Uterine smooth muscle cell (primary cell): Measurements from ENCODE around the gene RTEL1. TPM values are rescaled to one million over a fixed set of nuclear protein-coding genes. Genes with fewer than 3 reads are reported as not detected.

Experiments used
- total RNA-seq: library from RNA; depleted of rRNA; stranded (reverse); fragments of >200 nt; gene quantifications from 2 replicates; pipeline ENCODE4 v1.2.3, GENCODE V29; 2014

RTEL1 gene, protein sequence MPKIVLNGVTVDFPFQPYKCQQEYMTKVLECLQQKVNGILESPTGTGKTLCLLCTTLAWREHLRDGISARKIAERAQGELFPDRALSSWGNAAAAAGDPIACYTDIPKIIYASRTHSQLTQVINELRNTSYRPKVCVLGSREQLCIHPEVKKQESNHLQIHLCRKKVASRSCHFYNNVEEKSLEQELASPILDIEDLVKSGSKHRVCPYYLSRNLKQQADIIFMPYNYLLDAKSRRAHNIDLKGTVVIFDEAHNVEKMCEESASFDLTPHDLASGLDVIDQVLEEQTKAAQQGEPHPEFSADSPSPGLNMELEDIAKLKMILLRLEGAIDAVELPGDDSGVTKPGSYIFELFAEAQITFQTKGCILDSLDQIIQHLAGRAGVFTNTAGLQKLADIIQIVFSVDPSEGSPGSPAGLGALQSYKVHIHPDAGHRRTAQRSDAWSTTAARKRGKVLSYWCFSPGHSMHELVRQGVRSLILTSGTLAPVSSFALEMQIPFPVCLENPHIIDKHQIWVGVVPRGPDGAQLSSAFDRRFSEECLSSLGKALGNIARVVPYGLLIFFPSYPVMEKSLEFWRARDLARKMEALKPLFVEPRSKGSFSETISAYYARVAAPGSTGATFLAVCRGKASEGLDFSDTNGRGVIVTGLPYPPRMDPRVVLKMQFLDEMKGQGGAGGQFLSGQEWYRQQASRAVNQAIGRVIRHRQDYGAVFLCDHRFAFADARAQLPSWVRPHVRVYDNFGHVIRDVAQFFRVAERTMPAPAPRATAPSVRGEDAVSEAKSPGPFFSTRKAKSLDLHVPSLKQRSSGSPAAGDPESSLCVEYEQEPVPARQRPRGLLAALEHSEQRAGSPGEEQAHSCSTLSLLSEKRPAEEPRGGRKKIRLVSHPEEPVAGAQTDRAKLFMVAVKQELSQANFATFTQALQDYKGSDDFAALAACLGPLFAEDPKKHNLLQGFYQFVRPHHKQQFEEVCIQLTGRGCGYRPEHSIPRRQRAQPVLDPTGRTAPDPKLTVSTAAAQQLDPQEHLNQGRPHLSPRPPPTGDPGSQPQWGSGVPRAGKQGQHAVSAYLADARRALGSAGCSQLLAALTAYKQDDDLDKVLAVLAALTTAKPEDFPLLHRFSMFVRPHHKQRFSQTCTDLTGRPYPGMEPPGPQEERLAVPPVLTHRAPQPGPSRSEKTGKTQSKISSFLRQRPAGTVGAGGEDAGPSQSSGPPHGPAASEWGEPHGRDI (N-terminal part only)
- 15.9 and 31.5 TPM in 2 replicates for total RNA-seq

GRCh38 chr20:63657937-63658748 lies at the start of gene RTEL1:
RTEL1 (plus strand) TSS chr20:63658312; CDS start chr20:63659403, 1,091 bp downstream.

DNA sequence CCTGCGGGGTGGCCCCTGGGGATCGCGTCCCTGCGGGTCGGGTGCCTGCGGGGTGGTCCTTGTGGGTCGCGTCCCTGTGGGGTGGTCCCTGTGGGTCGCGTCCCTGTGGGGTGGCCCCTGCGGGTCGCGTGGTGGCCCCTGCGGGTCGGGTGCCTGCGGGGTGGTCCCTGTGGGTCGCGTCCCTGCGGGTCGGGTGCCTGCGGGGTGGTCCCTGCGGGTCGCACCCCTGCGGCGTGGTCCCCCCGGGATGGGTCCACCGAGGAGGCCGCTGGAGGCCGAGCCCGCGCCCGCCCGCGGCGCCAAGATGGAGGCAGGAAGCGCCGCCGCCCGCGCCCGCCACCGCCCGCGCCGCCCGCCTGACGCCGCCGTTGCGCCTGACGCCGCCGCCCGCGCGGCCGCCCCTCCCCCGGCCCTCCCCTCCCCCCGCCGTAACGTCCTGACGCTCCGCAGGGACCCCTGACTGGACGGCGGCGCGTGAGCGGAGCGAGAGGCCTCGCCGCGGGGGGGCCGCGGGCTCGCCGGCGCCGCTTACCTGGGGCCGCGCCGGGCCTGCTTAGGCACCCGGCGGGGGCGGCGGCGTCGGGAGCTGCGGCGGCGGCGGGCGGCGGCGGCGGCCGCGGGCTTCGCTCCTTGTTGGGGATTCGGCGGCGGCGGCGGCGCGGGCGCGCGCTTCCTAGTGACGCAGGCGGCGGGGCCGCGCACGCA lies 31.5 kb upstream of the RTEL1 start, which contains the start of gene GMEB2:
Gene GMEB2 (minus strand): TSS at position 678 of the 705 bp plus-strand sequence. CDS start 7,704 bp downstream, outside the sequence.

GRCh38 chr20:63653041-63653973 lies 4.8 kb upstream of the RTEL1 start, which contains the start of gene STMN3:
STMN3 (minus strand) TSS chr20:63653424; CDS start chr20:63653345, 79 bp downstream.

DNA sequence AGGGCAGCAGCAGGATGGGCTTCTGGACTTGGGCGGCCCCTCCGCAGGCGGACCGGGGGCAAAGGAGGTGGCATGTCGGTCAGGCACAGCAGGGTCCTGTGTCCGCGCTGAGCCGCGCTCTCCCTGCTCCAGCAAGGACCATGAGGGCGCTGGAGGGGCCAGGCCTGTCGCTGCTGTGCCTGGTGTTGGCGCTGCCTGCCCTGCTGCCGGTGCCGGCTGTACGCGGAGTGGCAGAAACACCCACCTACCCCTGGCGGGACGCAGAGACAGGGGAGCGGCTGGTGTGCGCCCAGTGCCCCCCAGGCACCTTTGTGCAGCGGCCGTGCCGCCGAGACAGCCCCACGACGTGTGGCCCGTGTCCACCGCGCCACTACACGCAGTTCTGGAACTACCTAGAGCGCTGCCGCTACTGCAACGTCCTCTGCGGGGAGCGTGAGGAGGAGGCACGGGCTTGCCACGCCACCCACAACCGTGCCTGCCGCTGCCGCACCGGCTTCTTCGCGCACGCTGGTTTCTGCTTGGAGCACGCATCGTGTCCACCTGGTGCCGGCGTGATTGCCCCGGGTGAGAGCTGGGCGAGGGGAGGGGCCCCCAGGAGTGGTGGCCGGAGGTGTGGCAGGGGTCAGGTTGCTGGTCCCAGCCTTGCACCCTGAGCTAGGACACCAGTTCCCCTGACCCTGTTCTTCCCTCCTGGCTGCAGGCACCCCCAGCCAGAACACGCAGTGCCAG lies 38.7 kb downstream of the RTEL1 start, which contains the start of gene TNFRSF6B:
Gene TNFRSF6B (plus strand): TSS at position 25 of the 729 bp plus-strand sequence. CDS start 116 bp downstream, at position 141.

GRCh38 chr20:63707558-63708300 lies 49.6 kb downstream of the RTEL1 start, which contains the start of the genes ARFRP1 and ZGPAT:
ARFRP1 (minus strand) TSS chr20:63707976; CDS start chr20:63707091, 885 bp downstream.
ZGPAT (plus strand) TSS chr20:63708039; CDS start chr20:63708581, 542 bp downstream.

GRCh38 chr20:63735859-63736718 lies 78.0 kb downstream of the RTEL1 start, which contains the start of gene LIME1:
LIME1 (plus strand) TSS chr20:63736664; CDS start chr20:63737550, 886 bp downstream.

DNA sequence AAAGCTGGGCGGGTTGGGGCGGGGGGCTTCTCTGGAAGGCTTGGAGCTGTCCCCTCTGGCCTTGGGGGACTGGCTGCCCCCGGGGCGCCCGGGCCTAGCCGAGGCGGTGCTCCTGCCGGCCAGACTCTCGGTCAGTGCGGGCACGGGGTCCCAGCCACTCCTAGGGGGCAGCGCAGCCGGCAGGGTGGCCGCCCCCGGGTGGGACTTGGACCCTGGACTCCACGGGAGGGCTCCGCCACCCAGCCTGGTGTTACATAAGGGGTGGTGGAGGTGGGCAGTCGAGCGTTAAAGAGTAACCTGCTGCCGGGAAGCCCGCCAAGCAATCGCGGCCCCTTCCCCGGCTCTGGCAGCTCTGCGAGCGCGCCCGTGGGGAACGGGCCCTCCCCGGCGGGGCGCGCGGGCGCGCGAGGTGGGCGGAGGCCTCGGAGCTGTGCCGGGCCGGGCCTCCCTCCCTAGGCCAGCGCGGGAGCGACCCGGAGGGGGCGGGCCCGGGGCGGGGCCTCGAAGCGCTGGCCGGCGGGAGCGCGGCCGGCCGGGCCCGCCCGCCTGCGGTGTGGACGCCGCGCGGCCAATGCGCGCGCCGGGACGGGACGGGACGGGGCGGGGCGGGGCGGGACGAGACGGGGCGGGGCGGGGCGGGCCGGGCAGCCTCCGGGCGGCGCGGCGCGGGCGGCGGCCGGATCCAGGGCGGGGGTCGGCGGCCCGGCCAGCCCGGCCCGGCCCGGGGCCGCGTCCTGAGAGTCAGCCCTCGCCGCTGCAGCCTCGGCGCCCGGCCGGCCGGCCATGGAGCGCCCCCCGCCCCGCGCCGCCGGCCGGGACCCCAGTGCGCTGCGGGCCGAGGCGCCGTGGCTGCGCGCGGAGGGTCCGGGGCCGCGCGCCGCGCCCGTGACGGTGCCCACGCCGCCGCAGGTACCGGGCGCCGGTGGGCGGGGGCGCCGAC lies 81.3 kb downstream of the RTEL1 start, which contains the start of gene SLC2A4RG:
Gene SLC2A4RG (plus strand): TSS at position 647 of the 940 bp plus-strand sequence. CDS start 137 bp downstream, at position 784.

Other genes with a start within 250 kb of the RTEL1 start
- gene KCNQ2, start 185.7 kb upstream of the RTEL1 start, total RNA-seq: not detected in 2 replicates
- gene EEF1A2, start 159.2 kb upstream of the RTEL1 start, total RNA-seq: 0.33 and 1.9 TPM in 2 replicates
- gene PPDPF, start 137.5 kb upstream of the RTEL1 start, total RNA-seq: 22.7 and 36.0 TPM in 2 replicates
- gene PTK6, start 120.9 kb upstream of the RTEL1 start, total RNA-seq: 0.11 and 0.12 TPM in 2 replicates
- not detected in 2 replicates for gene SRMS, start 110.6 kb upstream of the RTEL1 start, total RNA-seq
- gene FNDC11, start 104.2 kb upstream of the RTEL1 start, total RNA-seq: 0.66 and 2.4 TPM in 2 replicates
- 46.2 and 48.4 TPM in 2 replicates for gene HELZ2, start 84.1 kb upstream of the RTEL1 start, total RNA-seq
- 11.1 and 11.7 TPM in 2 replicates for gene GMEB2, start 31.2 kb upstream of the RTEL1 start, total RNA-seq
- gene STMN3, start 4.9 kb upstream of the RTEL1 start, total RNA-seq: 18.9 and 43.9 TPM in 2 replicates
- 57.4 and 110 TPM in 2 replicates for gene TNFRSF6B, start 38.3 kb downstream of the RTEL1 start, total RNA-seq
- gene ARFRP1, start 49.7 kb downstream of the RTEL1 start, total RNA-seq: 43.7 and 61.0 TPM in 2 replicates
- gene ZGPAT, start 49.7 kb downstream of the RTEL1 start, total RNA-seq: 23.4 and 31.4 TPM in 2 replicates
- gene LIME1, start 78.4 kb downstream of the RTEL1 start, total RNA-seq: 5.2 and 7.0 TPM in 2 replicates
- gene SLC2A4RG, start 81.5 kb downstream of the RTEL1 start, total RNA-seq: 32.0 and 35.4 TPM in 2 replicates
- gene ZBTB46, start 173.0 kb downstream of the RTEL1 start, total RNA-seq: 11.9 and 16.7 TPM in 2 replicates
- gene ABHD16B, start 203.2 kb downstream of the RTEL1 start, total RNA-seq: not detected in 2 replicates
- gene TPD52L2, start 207.0 kb downstream of the RTEL1 start, total RNA-seq: 159 and 171 TPM in 2 replicates
- 55.2 and 60.0 TPM in 2 replicates for gene DNAJC5, start 236.8 kb downstream of the RTEL1 start, total RNA-seq